GM18526 (cell line): ENCODE results near the gene UQCR10.

Experiments
- POLR2A ChIP-seq: IDR thresholded peaks from 3 replicates; pipeline ENCODE4 v1.6.1; 2011; ENCODE audit not compliant: insufficient read length; ENCODE audit errors: extremely low read depth

Gene UQCR10

GRCh38 chr22:29798801-29799200 is 31.6 kb downstream of the UQCR10 start:
- TF ChIP-seq POLR2A, result no peak

DNA sequence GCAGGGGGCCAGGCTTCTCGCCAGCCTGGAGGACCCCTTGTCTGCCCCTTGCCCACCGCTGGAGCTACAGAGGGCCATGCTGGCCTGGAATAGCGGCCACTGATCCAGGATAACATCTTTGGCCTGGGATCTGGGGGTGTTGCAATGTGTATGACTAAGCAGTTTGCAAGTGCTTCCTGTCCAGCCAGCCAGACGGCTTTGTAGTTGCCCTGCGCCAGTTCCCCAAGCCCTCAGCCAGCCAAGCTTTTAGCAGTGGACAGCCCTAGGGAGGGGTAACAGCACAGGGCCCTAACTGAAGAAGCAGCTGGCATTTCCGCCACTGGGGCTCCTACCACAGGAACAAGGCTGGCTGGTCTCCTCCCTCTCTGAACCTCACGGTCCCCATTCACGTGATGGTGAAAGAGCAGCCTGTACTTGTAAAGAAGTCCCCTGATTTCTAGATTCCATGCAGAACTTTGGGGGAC is 32.1 kb downstream of the UQCR10 start:
- no peak for TF ChIP-seq POLR2A

GRCh38 chr22:29801153-29801552 is 34.0 kb downstream of the UQCR10 start:
- no peak for TF ChIP-seq POLR2A

DNA sequence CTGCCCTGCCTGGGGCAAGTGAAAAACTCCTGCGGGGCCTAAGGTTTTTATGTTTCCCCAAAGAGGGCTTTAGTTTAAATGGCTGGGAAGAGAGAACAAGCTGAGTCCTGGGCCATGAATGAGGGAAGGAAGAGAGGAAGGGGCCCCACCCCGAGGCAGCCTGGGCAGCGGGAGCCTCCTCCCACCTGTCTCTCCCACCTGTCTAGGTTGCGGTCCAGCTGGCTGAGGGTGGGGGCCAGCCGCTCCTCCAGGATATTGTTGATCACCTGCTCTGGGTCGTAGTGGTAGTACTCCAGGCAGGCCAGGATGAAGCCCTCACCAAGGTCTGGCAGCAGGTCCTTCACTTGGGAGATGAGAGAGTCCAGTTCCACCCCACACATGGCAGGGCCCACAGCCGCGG is 34.6 kb downstream of the UQCR10 start:
- TF ChIP-seq POLR2A, result no peak

- TF ChIP-seq POLR2A, result no peak
Measured at GRCh38 chr22:29803190-29803589, 36.0 kb downstream of the UQCR10 start.

DNA sequence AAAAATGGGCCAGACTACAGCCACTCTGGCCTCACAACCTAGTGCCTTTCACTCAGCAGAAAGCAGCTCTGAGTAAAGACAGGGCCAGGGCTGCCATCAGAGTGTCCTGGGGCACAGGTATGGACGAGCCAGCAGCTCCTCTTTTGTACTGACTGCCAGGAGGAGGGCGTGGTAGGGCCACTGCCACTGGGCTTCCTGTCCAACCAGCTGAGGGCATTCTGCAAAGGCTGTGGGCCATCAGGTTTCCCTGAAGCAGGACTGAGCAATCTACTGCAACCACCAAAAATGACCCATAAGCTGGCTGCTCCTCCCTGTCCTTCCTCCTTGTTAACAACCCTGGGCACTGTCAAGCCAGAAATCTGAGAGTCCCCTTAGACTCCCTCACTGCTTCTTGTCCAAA is 37.8 kb downstream of the UQCR10 start:
- no peak for TF ChIP-seq POLR2A

GRCh38 chr22:29806196-29806595 is 39.0 kb downstream of the UQCR10 start:
- TF ChIP-seq POLR2A, result no peak

- no peak for TF ChIP-seq POLR2A
Measured at GRCh38 chr22:29810216-29810615, 43.0 kb downstream of the UQCR10 start.

DNA sequence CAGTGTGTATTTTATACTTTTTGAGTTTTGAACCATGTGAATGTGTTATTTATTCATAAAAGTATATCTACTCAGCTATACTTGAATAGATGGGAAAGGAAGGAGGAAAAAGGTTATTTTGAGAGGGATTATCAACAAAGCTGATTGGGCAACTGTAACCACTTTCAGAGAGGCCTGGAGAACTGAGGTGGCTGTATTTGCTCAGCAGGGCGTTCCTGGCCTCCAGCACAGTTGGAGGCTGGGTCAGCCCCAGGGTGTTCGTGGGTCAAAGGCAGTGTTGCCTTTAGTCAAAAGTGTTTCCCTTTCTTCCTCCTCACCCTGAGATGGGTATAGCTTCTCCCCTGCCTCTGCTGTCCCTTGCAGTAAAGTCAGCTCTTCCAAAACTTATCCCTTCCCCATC is 44.2 kb downstream of the UQCR10 start:
- TF ChIP-seq POLR2A, result no peak

- no peak for TF ChIP-seq POLR2A
Measured at GRCh38 chr22:29813126-29813525, 46.0 kb downstream of the UQCR10 start.

DNA sequence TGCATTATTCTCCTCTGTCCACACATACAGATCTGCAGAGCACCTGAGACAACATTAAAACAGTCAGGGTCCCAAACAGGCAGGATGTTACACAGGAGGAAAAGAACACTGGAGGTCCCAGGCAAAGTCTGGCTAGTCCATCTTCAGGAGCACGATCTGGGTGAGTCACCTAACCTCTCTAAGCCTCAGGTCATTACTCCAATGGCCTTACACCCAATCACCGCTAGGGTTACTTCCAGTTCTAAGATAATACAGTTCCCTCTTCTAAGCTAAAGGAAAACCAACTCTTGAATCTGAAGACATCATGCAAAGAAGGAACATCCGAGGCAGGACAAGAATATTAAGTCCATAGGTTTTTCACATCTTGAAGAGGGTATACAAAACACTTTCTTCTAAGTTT is 46.4 kb downstream of the UQCR10 start:
- TF ChIP-seq POLR2A, result no peak

- no peak for TF ChIP-seq POLR2A
Measured at GRCh38 chr22:29814003-29814402, 46.8 kb downstream of the UQCR10 start.

GRCh38 chr22:29815580-29815979 is 48.4 kb downstream of the UQCR10 start:
- no peak for TF ChIP-seq POLR2A

- TF ChIP-seq POLR2A, result no peak
Measured at GRCh38 chr22:29816128-29816527, 49.0 kb downstream of the UQCR10 start.

DNA sequence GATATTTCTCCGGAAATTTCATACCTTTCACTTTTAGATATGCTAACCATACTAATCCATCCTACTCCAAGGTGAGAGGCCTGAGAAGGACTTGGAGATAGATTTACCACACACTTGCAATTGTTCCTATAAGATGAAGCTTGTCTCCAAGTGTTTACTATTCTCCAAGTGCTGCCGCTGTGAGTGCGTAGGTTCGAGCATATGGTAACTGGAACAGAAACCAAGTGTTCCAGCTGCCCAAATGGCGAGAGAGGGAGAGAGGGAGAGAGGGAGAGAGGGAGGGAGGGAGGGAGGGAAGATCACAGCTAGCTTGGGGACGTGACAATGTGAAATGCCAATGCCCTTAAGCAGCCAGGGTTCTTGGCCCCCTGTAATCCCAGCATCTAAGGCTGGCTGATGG is 49.4 kb downstream of the UQCR10 start:
- TF ChIP-seq POLR2A, result no peak

GRCh38 chr22:29816980-29817379 is 49.8 kb downstream of the UQCR10 start:
- TF ChIP-seq POLR2A, result no peak

- TF ChIP-seq POLR2A, result no peak
Measured at GRCh38 chr22:29817724-29818123, 50.6 kb downstream of the UQCR10 start.

DNA sequence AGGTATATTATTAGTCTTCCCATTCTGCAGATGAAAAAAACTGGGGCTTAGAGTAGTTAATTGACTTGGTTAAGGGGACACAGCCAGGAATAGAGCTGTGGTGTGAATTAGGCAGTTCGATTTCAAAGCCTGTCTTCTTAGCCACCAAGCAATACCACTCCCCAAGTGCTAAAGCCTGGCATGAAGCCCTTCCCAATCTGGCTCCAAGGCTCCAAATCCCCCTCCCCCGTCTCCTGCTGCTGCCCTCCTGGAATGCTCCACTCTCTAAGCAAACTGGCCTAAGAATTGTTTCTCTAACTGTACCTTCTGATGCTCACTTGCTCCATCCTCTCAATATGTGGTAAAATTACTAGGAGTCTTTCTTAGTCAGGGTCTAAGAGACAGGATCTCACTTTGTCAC is 52.3 kb downstream of the UQCR10 start:
- TF ChIP-seq POLR2A, result no peak
